ENCODE results near the gene ARHGEF17. TPM values are rescaled to one million over a fixed set of nuclear protein-coding genes. Genes with fewer than 3 reads are reported as not detected.

Gene ARHGEF17
- total and polyA plus RNA-seq, 2 of the 13 experiments (the other 11 are each of a cell fraction or from before 2014, with no cell fraction given), result 10.7 to 28.8 TPM

DNA sequence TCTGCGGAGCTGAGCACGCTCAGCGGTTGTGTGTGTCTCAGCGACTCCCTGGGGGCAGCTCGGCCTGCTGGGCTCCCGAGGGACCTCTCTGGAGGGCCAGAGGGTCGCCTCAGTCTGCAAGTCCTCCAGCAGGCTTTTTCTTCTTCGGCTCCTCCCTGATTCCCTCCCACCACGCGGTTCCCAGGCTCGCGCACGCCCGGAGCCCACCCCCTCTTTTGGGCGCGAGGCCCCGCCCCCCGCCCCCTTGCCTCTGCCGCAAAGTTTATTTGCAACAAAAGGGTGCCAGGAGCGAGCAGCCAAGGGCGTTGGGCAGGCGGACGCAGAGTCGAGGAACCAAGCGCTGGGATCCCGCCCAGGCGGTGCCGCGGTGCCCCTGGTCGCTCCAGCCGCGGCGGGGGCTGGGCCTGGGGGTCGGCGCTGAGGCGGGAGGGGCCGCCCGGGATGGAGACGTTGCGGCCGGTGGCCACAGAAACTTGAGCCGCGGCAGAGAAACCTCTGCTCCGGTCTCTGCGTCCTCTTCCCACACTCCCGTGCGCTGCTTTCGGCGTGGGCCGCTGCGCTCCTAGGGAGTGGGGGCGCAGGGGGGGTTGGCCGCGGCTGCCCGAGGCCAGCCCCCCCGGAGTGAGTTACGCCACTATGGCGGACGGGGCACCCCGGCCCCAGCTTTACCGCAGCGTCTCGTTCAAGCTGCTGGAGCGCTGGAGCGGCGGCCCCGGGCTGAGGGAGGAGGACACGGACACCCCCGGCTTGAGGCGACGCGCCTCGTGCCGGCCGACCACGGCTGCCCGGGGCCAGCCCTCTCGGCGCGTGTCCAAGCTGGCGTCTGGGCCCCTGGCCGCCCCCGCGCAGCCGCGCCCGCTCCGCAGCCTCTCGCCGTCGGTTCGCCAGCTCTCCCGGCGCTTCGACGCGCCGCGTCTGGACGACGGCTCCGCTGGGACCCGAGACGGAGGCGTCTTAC, at the start of gene ARHGEF17 (continued):
- TF ChIP-seq, protein P1, sequence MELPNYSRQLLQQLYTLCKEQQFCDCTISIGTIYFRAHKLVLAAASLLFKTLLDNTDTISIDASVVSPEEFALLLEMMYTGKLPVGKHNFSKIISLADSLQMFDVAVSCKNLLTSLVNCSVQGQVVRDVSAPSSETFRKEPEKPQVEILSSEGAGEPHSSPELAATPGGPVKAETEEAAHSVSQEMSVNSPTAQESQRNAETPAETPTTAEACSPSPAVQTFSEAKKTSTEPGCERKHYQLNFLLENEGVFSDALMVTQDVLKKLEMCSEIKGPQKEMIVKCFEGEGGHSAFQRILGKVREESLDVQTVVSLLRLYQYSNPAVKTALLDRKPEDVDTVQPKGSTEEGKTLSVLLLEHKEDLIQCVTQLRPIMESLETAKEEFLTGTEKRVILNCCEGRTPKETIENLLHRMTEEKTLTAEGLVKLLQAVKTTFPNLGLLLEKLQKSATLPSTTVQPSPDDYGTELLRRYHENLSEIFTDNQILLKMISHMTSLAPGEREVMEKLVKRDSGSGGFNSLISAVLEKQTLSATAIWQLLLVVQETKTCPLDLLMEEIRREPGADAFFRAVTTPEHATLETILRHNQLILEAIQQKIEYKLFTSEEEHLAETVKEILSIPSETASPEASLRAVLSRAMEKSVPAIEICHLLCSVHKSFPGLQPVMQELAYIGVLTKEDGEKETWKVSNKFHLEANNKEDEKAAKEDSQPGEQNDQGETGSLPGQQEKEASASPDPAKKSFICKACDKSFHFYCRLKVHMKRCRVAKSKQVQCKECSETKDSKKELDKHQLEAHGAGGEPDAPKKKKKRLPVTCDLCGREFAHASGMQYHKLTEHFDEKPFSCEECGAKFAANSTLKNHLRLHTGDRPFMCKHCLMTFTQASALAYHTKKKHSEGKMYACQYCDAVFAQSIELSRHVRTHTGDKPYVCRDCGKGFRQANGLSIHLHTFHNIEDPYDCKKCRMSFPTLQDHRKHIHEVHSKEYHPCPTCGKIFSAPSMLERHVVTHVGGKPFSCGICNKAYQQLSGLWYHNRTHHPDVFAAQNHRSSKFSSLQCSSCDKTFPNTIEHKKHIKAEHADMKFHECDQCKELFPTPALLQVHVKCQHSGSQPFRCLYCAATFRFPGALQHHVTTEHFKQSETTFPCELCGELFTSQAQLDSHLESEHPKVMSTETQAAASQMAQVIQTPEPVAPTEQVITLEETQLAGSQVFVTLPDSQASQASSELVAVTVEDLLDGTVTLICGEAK (IDR thresholded peaks at IDR 0.05), result no peak
- TF ChIP-seq, protein P1 (CRISPR knock-in tag; IDR thresholded peaks at IDR 0.05), result no peak
- TF ChIP-seq ZNF563 (CRISPR knock-in tag; IDR thresholded peaks at IDR 0.05) (peak; percentile 60; the same call in 1 of the 2 replicates), ZNF724P (CRISPR knock-in tag; IDR thresholded peaks at IDR 0.05; ENCODE audit: borderline replicate concordance) (0 out of 2 replicates have a peak, but pooled peaks have one; percentile 10), ZNF768 (CRISPR knock-in tag; IDR thresholded peaks at IDR 0.05) (peak; percentile 87; the same call in 1 of the 2 replicates), RORA (CRISPR knock-in tag; IDR thresholded peaks at IDR 0.05) (no peak), EED (CRISPR knock-in tag; IDR thresholded peaks at IDR 0.05) (no peak), POLR2AphosphoS5 (IDR thresholded peaks at IDR 0.05; ENCODE audit: low read depth, low read length) (no peak; the same call in 1 of the 2 replicates), SOX13 (IDR thresholded peaks at IDR 0.05) (no peak), SOX13 (CRISPR knock-in tag; conservative IDR thresholded peaks at IDR 0.05 in 1 of 2, IDR thresholded peaks at IDR 0.05 in 1 of 2) (0 out of 4 replicates have a peak, but pooled peaks of 1 of the 2 experiments have one; percentile 1), POLR2A (IDR thresholded peaks at IDR 0.05; ENCODE audit: insufficient read depth in 1 of 2, low read depth in 2 of 2, low read length in 2 of 2) (peak in 1 of 2 experiments; percentile 10; a peak in 2 of 4 replicates), ZNF749 (CRISPR knock-in tag; IDR thresholded peaks at IDR 0.05; ENCODE audit: borderline replicate concordance) (no peak; the same call in none of the 2 replicates), POLR2AphosphoS2 (IDR thresholded peaks at IDR 0.05; ENCODE audit: low read depth, low read length) (no peak), RFX5 (IDR thresholded peaks at IDR 0.05; ENCODE audit: low read depth, low read length) (no peak)
- TF ChIP-seq, protein P2, sequence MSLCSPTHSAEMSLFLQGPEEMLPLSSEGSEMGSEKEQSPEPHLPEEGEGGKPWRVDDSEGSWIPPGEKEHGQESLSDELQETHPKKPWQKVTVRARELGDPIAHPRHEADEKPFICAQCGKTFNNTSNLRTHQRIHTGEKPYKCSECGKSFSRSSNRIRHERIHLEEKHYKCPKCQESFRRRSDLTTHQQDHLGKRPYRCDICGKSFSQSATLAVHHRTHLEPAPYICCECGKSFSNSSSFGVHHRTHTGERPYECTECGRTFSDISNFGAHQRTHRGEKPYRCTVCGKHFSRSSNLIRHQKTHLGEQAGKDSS (CRISPR knock-in tag; IDR thresholded peaks at IDR 0.05; ENCODE audit: borderline replicate concordance, low read depth), result 0 out of 2 replicates have a peak, but pooled peaks have one; percentile 1
- TF ChIP-seq, protein P3, sequence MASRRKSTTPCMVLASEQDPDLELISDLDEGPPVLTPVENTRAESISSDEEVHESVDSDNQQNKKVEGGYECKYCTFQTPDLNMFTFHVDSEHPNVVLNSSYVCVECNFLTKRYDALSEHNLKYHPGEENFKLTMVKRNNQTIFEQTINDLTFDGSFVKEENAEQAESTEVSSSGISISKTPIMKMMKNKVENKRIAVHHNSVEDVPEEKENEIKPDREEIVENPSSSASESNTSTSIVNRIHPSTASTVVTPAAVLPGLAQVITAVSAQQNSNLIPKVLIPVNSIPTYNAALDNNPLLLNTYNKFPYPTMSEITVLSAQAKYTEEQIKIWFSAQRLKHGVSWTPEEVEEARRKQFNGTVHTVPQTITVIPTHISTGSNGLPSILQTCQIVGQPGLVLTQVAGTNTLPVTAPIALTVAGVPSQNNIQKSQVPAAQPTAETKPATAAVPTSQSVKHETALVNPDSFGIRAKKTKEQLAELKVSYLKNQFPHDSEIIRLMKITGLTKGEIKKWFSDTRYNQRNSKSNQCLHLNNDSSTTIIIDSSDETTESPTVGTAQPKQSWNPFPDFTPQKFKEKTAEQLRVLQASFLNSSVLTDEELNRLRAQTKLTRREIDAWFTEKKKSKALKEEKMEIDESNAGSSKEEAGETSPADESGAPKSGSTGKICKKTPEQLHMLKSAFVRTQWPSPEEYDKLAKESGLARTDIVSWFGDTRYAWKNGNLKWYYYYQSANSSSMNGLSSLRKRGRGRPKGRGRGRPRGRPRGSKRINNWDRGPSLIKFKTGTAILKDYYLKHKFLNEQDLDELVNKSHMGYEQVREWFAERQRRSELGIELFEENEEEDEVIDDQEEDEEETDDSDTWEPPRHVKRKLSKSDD (CRISPR knock-in tag; IDR thresholded peaks at IDR 0.05; ENCODE audit: low read depth), result no peak

All from HepG2 (cell line).